Renal pelvis (tissue), 4 donors: ENCODE measurements around the gene ZNF239. TPM values are rescaled to one million over a fixed set of nuclear protein-coding genes. Genes with fewer than 3 reads are reported as not detected.
"Not testable (repeated sequence)": the region's sequence is repeated elsewhere in the genome, so short reads cannot be mapped to it uniquely, and the experiment has no call there.

ENCODE experiments used
- DNase-seq: peaks from one replicate; pipeline ENCODE4 v3.0.0-alpha.2; 2013
- polyA plus RNA-seq, 3 donors: library from polyadenylated mRNA; unstranded; fragments of 120-200 nt; gene quantifications; one replicate each; pipeline ENCODE4 v1.2.1, GENCODE V29; 2013; ENCODE audit not compliant: insufficient read length in 3 of 3

The ZNF239 gene
- polyA plus RNA-seq, 3 donors = 11.7 to 13.6 (median 13.6) TPM

DNA sequence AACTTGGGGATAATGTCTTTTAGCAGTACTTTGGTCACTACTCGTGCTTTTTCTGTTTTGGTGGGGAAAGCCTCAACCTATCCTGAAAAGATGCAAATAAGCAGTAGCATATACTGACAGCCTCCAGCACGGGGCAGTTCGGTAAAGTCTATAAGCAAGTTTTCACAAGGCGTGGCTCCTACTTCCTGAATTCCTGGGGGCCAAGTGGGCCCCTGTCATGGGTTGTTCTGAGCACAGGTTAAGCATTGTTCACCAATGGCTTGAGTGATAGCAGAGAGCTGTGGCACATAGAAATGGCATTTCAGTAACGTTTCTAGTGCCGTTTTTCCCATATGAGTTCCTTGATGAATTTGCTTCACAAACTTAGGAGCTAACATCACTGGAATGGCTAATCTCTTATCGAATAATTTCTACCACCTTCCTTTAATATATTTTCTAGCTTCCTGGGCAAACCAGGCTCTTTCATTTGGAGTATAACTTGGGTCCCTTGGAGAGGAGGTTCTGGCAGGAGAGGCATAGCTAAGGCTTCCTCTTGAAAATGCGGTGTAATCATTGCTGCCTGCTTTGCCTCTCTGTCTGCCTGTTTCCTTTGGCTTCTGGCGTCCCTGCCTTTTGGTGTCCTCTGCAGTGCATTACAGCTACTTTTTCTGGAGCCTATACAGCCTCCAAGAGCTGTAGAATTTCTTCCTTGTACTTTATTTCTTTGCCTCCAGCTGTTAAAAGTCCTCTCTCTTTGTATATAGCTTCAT lies 11.7 kb upstream of the ZNF239 start:
- DNase-seq = no peak

GRCh38 chr10:43585046-43585445 lies 10.6 kb upstream of the ZNF239 start:
- no peak for DNase-seq

GRCh38 chr10:43584051-43584450 lies 9.6 kb upstream of the ZNF239 start:
- no peak for DNase-seq

DNA sequence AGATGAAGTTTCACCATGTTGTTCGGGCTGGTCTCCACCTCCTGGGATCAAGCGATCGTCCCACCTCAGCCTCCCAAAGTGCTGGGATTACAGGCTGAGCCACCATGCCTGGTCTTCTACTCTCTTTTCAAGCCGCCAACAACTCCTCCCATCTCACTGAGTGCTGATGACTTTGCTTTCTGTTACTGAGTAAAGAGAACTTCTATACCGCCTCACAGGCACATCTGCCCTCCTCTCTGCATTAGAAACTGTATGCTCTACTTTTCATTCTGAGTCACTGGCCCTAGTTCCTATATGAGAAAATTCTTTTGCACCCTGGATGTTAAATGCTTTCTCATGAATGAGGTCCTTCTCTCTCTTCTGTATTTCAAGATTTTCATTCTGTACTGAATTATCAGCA lies 2.2 kb upstream of the ZNF239 start:
- DNase-seq = no peak

DNA sequence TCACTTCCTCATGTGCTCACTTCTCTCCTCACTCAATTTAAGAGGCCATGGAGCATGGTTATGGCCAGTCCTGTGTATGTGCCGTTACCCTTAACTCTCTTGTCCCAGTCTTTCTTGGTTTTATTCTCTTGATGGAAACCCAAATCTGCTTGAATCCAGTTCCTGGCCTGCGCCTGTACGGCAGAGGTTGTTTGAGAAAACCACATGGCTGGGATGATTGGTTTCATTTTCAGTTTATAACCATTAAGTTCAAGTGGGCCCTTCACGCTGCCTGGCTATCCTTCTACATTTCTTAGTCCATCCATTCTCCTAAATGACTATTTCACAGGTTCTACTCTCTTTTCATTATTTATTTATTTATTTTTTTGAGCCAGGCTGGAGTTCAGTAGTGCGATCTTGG lies 1.6 kb upstream of the ZNF239 start:
- no peak for DNase-seq

DNA sequence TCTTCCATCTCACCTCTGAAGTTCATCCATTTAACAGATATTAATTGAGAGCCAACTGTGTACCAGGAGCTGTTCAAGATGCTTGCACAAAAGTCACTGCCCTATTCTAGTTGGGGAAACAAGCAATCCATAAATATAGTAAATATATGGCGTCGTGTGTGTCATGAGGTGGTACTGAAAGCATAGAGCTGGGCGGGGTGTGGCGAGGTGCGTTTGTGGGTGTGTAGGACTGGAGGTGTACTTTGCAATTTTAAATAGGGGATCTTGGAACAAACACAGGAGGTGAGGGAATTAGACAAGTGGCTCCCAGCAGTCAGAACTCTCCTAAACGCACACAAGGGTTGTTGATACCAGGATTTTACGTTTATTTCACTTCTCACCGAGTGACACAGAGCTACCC lies 490 bp upstream of the ZNF239 start:
- no peak for DNase-seq

DNA sequence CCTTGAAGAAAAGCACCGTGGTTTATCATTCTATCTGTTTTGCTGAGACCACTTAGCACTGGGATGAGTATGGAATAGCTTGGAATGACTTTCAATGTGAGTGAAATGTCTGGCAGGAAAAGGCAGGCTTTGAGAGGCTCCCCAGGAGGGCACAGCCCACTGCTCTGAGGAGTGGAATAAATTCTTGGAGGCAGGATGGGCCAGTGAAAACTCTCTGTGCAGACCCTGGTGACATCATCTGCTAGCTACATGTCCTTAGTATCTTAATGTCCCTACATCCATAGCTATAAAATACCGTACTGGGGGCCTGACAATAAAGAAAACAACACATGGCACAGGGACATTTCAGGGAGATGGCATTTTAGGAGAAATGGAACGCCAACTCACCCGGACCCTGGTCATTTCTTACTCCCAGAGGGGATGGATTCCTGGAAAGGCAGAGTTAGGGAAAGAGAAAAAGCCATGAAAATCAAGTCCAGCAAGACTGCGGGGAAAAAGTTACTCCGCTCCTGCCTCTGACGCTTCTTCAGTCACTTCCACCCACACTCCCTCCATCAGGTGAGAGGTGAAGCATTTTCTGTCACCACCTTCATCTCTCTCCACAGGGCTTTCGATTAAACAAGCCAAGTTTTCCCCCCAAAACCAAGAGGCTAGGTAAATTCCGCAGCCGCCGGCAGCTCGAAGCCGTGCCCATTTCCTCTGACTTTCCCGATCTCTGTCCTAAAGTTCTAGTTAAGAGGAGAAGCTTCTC lies 991 bp downstream of the ZNF239 start:
- DNase-seq = peak; percentile 24

- no peak for DNase-seq
Measured at GRCh38 chr10:43570971-43571370, 3.4 kb downstream of the ZNF239 start.

DNA sequence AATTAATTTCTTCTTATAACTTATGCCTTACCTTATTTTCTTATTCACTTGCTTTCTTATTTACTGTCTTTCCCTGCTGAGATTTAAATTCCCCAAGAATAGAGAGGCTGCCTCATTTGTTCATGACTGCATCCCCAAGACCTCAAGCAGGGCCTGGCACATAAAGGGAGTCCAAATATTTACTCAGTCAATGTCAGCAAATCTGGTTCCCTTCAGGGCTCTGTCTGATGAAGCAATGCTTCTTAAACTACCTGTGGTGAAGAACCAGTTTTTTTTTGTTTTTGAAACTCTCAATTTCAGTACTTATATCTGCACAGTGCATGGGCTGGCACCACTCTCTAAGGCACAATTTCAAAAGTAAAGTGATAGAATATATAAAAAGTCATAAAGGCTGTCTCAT lies 4.7 kb downstream of the ZNF239 start:
- no peak for DNase-seq

GRCh38 chr10:43557214-43557613 lies 17.2 kb downstream of the ZNF239 start:
- DNase-seq = no peak

- not testable (repeated sequence) for DNase-seq
Measured at GRCh38 chr10:43543746-43544145, 30.7 kb downstream of the ZNF239 start.

DNA sequence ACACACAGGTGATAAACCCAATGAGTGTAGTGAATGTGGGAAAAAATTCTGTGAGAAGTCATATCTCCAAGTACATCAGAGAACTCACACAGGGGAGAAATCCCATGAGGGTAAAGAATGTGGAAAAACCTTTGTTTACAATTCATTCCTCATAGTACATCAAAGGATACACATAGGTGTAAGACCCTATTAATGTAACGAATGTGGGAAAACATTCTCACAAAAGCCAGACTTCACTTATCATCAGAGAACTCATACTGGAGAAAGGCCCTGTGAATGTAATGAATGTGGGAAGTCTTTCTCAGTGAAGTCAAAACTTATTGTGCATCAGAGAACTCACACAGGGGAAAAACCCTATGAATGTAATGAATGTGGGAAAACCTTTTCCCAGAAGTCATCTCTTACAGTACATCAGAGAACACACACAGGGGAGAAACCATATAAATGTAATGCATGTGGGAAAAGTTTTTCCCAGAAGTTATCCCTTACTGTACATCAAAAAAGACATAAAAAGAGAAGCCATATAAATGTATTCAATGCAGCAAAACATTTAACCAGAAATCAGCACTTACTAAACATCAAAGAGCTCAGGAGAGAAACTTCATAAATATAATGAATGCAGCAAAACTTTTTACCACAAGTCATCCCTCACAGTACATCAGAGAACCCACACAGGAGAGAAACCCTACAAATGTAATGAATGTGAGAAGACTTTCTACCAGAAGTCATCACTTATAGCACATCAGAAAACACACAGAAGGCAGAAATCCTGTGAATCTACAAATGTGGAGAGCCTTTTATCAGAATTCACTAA lies 49.8 kb downstream of the ZNF239 start:
- DNase-seq = no peak

Other genes with a start within 250 kb of the ZNF239 start
- gene FXYD4, start 203.0 kb downstream of the ZNF239 start, polyA plus RNA-seq = 1 to 10 TPM in 1 of 3 donors, under 1 TPM in 1, not detected in 1; 0.49 to 1.8 TPM
- gene HNRNPF, start 165.4 kb downstream of the ZNF239 start, polyA plus RNA-seq = 100 to 1,000 TPM; 207 to 237 (median 223) TPM
- 10 to 100 TPM in 2 of 3 donors, 1 to 10 TPM in 1; 9.2 to 14.7 (median 14.2) TPM for gene ZNF487, start 137.5 kb downstream of the ZNF239 start, polyA plus RNA-seq
- gene ZNF485, start 31.8 kb upstream of the ZNF239 start, polyA plus RNA-seq = 1 to 10 TPM; 4.2 to 5.8 (median 5.1) TPM
- gene ZNF32, start 74.3 kb upstream of the ZNF239 start, polyA plus RNA-seq = 10 to 100 TPM; 62.8 to 65.6 (median 65.2) TPM